GM19351 (cell line): ENCODE data around the gene VIPAS39.
A peak's percentile ranks its signal among the peaks of the same experiment; 100 is the strongest.
"Not testable (repeated sequence)": the region's sequence is repeated elsewhere in the genome, so short reads cannot be mapped to it uniquely, and the experiment has no call there.

Source experiments
- ATAC-seq: cut with Tn5 transposase; IDR thresholded peaks from one replicate; pipeline ENCODE4 v1.9.1; 2021; ENCODE audit warnings: mild to moderate bottlenecking, moderate library complexity; ENCODE audit not compliant: unreplicated experiment

Gene VIPAS39

DNA sequence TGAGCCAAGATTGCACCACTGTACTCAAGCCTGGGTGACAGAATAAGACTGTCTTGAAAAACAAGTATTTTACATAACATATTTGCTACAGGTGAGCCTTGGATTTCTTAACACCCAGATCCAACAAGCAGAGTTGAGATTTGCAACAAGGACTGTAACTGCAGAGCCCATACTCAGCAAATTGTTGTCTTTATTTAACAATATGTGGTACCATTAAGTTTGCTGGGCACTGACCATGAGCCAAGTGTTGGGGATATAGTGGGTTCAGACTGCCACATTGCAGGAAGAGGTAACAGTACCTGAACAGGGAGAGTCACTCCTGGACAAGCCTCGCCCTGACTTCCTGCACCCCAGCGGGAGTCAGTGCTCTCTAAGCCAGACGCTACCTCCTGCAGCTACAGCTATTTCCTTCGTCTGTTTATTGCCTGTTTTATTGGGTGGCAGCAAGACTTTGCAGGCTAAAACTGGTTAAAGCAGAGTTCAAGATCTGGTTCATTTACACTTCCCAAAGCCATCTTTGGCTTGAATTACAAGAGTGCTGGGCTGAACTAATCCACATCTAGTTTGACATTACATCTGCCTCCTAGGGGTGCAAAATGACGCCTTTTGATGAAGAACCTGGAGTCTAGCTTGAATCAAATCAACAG lies 12.9 kb upstream of the VIPAS39 start:
- ATAC-seq = no peak

DNA sequence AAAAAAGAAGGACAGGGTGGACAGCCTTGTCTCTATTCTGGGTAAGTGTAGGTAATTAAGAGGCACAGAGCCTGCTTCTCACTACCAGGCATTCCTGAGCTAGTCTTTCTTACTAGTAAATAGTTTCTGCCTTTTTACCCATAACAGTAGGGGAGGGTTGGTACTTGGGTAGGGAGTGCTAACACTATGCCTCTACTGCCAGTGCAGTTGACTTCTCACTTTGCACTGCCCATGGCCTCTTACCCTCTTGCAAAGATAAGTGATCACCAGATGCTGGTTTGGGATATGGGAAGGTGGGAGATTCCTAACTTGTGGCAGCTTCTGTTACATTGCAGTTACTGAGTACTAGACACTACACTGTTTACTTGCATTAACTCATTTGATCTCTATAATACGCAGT lies 12.1 kb upstream of the VIPAS39 start:
- no peak for ATAC-seq

DNA sequence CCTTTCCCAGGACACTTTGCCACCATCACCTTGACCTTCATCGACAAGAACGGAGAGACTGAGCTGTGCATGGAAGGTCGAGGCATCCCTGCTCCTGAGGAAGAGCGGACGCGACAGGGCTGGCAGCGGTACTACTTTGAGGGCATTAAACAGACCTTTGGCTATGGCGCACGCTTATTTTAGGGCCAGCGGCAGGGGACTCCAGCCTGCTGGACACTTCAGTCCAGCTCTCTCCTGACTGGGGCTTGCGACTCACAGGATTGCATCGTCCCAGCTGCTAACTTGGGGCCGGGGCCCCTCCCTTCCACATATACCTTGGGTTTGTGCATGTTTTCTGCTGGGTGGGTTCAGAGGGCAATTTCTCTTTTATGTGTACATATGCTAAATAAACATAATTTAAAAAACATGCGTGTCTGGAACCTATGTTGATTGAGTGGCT lies 11.7 kb upstream of the VIPAS39 start:
- ATAC-seq = no peak

DNA sequence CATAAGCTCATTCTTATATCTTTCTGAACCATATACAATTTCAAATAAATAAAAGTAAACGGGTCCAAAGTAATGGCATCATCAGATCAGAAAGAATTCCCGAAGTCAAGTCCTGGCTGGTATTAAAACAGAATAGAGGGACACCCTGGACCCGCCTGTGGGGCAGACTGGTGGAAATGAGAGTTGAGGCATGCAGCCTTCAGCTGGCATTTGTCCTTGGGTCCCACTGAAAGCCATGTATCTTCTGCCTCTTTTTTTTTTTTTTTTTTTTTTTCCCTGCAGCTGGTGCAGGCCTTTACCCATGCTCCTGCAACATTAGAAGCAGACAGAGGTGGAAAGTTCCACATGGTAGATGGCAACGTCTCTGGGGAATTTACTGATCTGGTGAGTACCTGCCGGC lies 10.4 kb upstream of the VIPAS39 start:
- no peak for ATAC-seq

DNA sequence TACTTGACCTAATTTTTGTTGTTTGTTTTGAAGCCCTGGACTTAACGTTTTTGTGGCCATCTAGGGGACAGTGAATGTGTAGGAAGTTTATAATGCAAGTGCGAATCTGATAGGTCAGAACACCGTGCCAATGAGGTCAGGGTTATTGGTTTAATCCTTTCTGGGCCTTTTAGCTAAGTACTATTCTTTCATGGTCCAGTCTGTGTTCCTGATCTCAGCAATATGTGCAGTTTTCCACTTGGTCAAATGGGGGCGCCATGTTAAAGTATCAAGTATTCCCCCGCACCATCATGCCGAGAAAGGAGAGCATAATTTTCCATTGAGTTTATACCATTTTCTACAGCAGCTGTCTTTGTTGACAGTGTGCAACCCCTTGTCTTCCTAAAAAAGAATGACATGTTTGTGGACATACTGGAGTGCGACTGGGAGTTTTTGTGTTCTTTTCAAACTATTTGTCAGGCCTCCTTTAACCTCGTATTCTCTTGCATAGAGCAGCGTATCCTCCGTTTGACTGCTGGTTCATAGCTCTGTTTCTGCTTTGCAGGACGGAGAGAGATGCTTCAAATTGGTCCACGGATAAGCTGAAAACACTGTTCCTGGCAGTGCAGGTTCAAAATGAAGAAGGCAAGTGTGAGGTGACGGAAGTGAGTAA lies 1.8 kb upstream of the VIPAS39 start:
- no peak for ATAC-seq

DNA sequence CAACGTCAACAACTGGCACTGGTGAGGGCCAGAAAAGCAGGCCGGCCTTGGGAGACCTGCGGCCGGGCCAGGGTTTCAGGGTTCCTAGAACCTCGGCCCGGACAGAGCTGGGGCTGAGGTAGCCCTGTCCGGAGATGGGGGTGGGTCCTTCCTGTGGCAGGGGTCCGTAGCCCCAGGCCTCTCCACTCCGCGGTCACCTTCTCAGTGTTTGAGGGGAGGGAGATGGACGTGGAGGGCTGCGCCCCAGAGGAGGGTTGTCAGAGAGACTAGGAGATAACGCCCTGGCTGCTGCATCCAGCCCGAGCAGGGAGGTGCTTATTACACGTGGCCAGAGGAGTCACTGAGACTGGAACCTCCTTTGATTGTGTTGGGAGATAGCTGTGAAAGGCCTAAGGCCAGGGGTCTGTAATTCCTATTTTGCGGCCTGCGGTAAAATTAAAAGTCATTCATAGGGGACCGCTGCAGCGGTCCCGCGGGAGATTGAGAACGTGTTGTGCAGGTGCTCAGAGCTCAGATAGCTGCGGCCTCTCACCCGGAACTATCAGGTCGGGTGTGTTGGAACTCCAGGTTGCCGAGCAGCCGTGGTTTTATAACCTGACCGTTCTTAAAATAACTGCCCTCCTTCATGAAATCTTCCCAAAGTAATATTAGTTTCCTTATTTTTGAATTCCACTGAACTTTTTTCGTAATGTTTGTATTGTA lies 999 bp upstream of the VIPAS39 start:
- ATAC-seq = peak; percentile 23

DNA sequence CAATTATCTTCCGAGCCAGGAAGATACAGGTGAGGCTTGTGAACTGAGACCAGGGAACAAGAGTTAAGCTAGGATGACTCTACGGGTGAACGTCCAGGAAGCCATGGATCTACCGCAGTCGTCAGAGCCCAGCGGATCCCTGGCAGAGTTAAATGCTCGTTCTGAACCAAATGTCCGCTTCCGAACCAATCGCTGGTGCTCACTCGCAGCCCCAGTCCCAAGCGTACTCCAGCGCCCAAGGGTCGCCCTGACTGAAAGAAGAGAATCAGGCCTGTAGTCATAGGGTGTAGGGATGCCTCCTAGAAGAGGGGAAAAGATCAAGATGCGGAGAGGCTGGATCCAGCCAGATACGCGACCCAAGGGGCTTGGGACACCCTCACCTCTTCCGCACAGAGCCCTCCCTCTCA lies 283 bp downstream of the VIPAS39 start:
- ATAC-seq = peak; percentile 8

DNA sequence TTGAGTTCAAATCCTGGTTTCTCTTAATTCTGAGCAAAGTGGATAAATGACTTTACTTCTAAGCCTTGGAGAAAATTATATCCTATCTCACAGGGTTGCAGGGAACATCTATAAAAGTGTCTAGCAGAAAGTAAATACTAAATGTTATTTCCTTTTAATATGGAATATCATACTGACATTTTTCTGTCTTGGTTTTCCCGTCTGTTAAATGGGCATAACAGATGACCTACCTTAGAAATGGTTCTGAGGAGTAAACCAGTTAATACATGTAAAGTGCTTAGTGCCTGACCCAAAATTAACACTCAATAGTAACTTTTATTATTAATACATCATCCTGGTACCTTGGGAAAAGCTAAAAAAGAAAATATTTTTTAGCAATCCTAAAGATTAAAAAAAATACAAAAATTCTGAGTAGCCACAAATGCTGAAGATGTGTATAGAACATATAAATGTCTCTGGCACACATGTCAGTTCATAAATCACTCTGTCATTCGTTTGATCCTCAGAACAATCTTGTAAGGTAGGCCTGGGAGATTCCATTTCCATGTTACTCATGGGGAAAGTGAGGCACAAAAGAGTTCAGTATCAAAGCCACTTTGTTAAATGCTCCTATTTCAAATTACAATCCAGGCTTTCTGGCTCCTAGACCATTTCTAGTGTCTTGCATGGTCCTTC lies 1.3 kb downstream of the VIPAS39 start:
- no peak for ATAC-seq

DNA sequence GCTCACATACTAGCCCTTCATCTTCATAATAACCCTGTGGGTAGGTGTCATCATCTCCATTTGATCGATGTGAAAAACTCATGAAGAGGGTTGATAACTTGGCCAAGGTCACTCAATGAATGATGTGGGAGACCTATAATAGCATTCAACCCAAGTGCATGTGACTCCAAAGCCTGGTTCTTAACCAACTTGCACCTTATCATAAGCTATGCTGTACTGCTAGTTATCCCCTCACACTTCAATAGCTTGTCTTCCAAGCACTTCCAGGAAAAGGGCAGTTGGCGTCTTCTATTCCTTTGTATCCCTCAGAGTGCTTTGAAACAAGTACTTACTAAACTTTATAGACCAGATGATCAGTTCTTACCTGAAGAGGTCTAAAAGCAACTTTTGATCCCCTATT lies 15.2 kb downstream of the VIPAS39 start:
- no peak for ATAC-seq

DNA sequence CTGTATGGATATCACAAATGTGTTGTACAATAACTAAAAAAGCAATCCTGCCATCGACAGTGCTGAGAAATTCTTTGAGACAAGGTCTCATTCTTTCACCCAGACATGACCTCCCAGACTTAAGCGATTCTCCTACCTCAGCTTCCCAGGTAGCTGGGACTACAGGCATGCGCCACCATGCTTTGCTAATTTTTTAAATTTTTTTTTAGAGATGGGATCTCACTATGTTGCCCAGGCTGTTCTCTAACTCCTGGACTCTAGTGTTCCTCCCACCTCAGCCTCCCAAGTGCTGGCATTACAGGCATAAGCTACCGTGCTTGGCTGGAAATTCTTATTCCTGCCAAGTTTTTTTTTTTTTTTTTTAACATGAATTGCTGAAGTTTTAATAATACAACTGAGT lies 17.5 kb downstream of the VIPAS39 start:
- ATAC-seq = no peak

DNA sequence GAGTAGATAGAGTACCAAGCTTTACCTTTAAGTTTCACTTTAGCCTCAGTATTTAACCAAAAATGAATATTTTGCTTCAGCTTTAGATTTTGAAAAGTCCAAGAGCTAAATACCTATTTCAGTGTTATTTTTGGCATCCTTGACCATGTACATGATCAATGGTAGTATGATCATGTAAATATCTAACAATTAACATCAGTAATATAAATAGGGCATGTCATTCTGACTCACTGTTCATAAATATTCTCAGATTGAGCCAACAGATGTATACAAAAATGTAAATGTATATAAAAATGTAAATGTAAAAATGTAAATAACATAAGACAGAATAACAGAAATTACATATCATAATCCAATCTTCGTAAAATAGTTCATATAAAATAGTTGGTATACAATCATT lies 18.8 kb downstream of the VIPAS39 start:
- ATAC-seq = no peak

DNA sequence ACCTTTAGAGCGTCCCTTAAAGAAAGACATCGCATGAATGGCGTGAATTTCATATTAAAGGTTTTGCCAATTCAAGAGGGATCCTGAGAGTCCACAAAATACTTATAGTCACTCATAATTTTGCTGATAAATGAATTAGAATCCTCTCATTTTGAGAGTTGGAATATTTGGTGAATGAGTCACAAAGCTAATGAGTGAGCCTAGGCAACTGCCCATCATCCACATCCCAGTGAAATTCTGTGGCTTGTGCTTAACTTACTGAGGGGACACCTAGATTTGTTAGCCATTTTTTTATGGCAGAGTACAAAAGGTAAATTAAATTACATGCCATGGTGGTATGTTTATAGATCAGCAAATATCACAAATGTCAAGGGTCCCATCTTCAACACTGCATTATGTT lies 21.4 kb downstream of the VIPAS39 start:
- no peak for ATAC-seq

DNA sequence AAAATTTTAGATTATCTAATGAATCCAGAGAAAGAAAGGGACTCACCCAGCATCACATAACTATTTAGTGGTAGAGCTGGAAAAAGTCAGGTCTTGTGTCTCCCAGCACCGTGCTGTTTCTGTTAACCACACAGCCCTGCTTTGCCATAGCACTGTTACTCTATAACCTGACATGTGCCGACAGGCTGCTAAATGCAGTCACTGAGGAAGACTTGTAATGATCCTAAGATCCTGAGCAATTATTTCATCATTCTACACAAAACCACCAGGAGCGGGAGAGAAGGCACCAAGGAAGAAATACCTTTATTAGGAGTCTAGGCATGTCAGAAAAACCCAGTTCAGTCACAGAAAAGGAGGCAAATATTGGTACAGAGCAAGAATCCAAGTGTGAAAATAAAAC lies 31.0 kb downstream of the VIPAS39 start:
- no peak for ATAC-seq

DNA sequence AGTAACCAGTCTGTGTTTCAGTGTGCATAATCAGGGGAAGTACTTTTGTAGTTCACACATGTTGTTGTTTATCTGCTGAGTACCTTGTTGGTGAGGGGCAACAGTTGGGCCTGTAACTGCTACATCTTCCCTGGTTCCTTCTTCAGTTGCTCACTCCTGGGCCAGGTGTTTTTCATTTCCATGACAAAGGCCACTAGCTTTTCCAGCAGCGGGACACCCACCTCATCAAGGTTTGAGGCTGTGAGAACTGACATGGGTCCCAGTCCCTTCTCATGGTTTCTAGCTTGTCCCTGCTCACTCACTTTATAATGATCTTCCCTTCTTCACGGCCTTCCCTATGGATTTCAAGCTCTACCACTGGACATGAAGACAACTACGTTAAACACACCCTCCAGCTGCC lies 32.5 kb downstream of the VIPAS39 start:
- no peak for ATAC-seq

DNA sequence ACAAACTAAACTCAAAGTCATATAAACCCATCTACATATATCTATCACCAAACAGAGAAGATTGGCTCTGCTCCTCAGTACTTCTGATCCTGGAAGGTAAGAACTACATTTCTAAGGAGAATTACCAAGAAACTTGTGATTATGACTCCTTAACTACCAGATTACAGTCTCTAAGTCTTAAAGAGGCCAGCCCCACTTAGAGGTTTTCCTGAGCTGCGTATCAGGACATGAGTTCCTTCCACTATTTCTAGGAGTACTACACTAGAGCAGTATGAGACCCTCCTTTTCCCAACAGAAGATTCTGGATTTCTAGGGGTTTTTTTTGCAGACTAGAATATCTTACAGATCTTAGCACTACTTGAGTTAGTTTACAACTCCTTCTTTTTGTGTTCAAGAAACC lies 34.0 kb downstream of the VIPAS39 start, which contains the start of gene NOXRED1:
TSS of gene NOXRED1 (minus strand) at position 101 of the 400 bp plus-strand sequence. CDS start 634 bp downstream, outside the sequence.
- ATAC-seq = no peak

DNA sequence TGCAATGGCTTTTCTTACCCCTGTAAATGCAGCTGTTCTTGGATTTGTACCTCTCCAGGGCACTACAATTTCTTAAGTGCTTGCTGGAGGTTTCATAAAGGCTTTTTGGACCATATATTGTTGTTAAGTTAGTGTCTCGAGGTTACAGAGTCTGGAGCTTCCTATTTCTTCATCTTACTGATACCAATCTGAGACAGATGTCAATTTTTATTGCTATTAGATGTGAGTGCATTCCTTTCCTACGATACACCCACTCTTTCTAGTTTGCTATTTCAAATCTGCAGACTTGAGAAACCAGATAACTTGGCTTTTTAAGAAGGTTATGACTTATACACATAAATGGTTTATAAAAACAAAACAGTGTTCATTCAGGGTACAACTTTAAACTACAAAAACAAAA lies 36.2 kb downstream of the VIPAS39 start:
- ATAC-seq = no peak

DNA sequence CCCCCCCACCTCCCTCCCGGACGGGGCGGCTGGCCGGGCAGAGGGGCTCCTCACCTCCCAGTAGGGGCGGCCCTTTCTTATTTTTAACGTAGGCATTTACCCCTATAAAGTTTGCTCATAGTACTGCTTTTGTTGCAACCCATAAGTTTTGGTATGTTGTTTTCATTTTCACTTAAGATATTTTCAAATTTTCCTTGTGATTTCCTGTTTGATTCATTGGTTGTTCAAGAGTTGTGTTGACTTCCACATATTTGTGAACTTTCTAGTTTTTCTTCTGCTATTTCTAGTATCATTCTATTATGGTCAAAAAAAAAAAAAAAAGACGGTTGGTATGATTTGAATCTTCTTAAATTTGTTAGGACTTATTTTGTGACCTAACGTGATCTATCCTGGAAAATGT lies 40.6 kb downstream of the VIPAS39 start:
- ATAC-seq = no peak

DNA sequence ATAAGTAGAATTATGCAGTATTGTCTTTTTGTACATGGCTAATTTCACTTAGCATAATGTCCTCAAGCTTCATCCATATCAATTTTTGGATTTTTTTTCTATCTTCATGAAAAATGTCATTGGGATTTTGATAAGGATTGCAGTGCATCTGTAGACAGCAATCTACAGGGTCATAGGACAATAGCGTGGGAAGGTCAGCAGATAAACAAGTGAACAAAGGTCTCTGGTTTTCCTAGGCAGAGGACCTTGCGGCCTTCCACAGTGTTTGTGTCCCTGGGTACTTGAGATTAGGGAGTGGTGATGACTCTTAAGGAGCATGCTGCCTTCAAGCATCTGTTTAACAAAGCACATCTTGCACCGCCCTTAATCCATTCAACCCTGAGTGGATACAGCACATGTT lies 41.3 kb downstream of the VIPAS39 start:
- not testable (repeated sequence) for ATAC-seq

DNA sequence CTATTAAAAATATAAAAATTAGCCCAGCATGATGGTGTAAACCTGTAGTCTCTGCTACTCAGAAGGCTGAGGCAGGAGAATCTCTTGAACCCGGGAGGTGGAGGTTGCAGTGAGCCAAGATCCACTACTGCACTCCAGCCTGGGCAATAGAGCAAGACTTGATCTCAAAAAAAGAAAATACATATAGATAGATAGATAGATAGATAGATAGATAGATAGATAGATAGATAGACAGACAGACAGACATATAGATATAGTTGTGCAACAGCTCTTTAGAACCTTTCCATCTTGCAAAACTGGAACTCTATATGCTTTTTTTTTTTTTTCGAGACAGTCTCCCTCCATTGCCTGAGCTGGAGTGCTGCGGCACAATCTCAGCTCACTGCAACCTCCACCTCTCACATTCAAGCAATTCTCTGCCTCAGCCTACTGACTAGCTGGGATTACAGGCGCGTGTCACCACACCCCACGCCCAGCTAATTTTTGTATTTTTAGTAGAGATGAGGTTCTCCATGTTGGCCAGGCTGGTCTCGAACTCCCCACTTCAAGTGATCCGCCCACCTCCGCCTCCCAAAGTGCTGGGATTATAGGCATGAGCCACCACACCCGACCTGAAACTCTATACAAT lies 41.9 kb downstream of the VIPAS39 start:
- ATAC-seq = not testable (repeated sequence)

DNA sequence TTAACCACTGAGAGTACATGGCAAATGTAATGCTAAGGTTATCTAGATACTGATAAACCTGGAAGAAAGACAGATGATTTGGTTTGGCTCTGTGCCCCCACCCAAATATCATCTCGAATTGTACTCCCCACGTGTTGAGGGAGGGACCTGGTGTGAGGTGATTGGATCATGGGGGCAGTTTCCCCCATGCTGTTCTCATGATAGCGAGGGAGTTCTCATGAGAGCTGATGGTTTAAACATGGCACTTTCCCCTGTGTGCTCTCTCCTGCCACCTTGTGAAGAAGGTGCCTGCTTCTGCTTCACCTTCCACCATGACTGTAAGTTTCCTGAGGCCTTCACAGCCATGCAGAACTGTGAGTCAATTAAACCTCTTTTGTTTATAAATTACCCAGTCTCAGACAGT lies 48.3 kb downstream of the VIPAS39 start:
- no peak for ATAC-seq

DNA sequence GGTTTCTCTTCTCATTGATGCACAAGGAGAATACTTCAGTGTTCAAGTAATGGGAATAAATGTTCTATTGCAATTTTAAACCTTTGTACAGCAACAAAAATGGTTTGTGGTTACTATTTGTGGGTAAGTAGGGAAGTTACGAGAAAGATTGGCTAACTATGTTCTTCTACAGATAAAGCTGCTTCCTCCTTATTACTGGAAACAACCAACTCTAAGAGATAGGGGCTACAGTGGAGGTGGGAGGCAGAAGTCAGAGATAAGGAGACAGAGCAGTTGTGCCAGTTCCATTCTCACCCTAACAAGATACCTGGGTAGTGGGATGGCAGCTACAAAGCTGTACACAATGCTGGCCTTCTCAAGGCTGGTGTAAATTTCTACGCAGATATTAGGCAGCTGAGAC lies 50.2 kb downstream of the VIPAS39 start:
- ATAC-seq = no peak
